ENCODE data around the gene SH2D7. TPM values are rescaled to one million over a fixed set of nuclear protein-coding genes. Genes with fewer than 3 reads are reported as not detected.

SH2D7 gene
- total RNA-seq, 2 donors from 2014 or later: not detected

GRCh38 chr15:78129077-78129750, 36.9 kb downstream of the SH2D7 start:
- TF ChIP-seq CTCF (IDR thresholded peaks at IDR 0.05): no peak
- H3K27ac ChIP-seq: no peak overlapping the region
- no peak for DNase-seq (ENCODE audit: low spot score)

GRCh38 chr15:78129751-78130287, 37.5 kb downstream of the SH2D7 start:
- Histone ChIP-seq H3K4me3 (no peak overlapping the region), H3K4me1 (ENCODE audit: control insufficient read depth in 1 of 2, low read depth in 2 of 2) (peaks cover 9 to 17% of the 10 kb centered on the region in 2 donors), H3K27me3 (replicated peaks; ENCODE audit: insufficient read depth) (no peaks in the 10 kb centered on the region), H3K27ac (peak overlapping the region in 1 of 2 donors; percentile 63), H3K9me3 (no peaks in the 10 kb centered on the region), H3K36me3 (no peaks in the 10 kb centered on the region)
- no peak for TF ChIP-seq CTCF (IDR thresholded peaks at IDR 0.05)
- DNase-seq (ENCODE audit: low spot score) (no peak), ATAC-seq (ENCODE audit: insufficient number of reproducible peaks, low FRiP score, low read depth) (no peak)

More at GRCh38 chr15:78129077-78129750, 36.9 kb downstream of the SH2D7 start:
- Histone ChIP-seq H3K27me3 (replicated peaks; ENCODE audit: insufficient read depth) (no peaks in the 10 kb centered on the region), H3K4me1 (ENCODE audit: control insufficient read depth in 1 of 2, low read depth in 2 of 2) (peaks cover 9 to 17% of the 10 kb centered on the region in 2 donors), H3K4me3 (no peak overlapping the region), H3K9me3 (no peaks in the 10 kb centered on the region), H3K36me3 (no peaks in the 10 kb centered on the region)
- ATAC-seq (ENCODE audit: insufficient number of reproducible peaks, low FRiP score, low read depth): no peak

- Histone ChIP-seq H3K9me3 (no peaks in the 10 kb centered on the region), H3K36me3 (no peaks in the 10 kb centered on the region), H3K4me1 (ENCODE audit: control insufficient read depth in 1 of 2, low read depth in 2 of 2) (peaks cover 9 to 17% of the 10 kb centered on the region in 2 donors), H3K27ac (peak overlapping the region; percentile 24 to 63), H3K4me3 (peak overlapping the region; percentile 77), H3K27me3 (replicated peaks; ENCODE audit: insufficient read depth) (no peaks in the 10 kb centered on the region)
- ATAC-seq (ENCODE audit: insufficient number of reproducible peaks, low FRiP score, low read depth) (no peak), DNase-seq (ENCODE audit: low spot score) (no peak)
- TF ChIP-seq CTCF (IDR thresholded peaks at IDR 0.05): no peak
These were observed 38.3 kb downstream of the SH2D7 start for GRCh38 chr15:78130466-78131294.

GRCh38 chr15:78131295-78132061, 39.1 kb downstream of the SH2D7 start, which contains the start of gene CIB2:
Gene CIB2 (minus strand): TSS chr15:78131445. CDS start chr15:78131215, 230 bp downstream.
- peak within 1 kb of the TSS; percentile 77 for H3K4me3 ChIP-seq
- peak within 1 kb of the TSS; percentile 61 to 63 for H3K27ac ChIP-seq
- no peaks in the 10 kb centered on the region for H3K9me3 ChIP-seq
- peak; percentile 76 for TF ChIP-seq CTCF (IDR thresholded peaks at IDR 0.05)
- H3K27me3 ChIP-seq (replicated peaks; ENCODE audit: insufficient read depth): no peaks in the 10 kb centered on the region
- ATAC-seq (ENCODE audit: insufficient number of reproducible peaks, low FRiP score, low read depth): peak; percentile 79
- H3K36me3 ChIP-seq: no peaks in the 10 kb centered on the region
- peaks cover 9 to 17% of the 10 kb centered on the region in 2 donors for H3K4me1 ChIP-seq (ENCODE audit: control insufficient read depth in 1 of 2, low read depth in 2 of 2)
- no peak for DNase-seq (ENCODE audit: low spot score)

Measured in thoracic aorta (tissue), 2 donors.